H1 (cell line): ENCODE data around the gene RBM4. TPM values are rescaled to one million over a fixed set of nuclear protein-coding genes. Genes with fewer than 3 reads are reported as not detected.

Experiments used
- HDAC2 ChIP-seq, 2 experiments: fragments of 300-600 bp in 1 of 2; sonication (generic) in 1 of 2; IDR thresholded peaks; 2 replicates each; pipeline ENCODE4 v1.6.1; 2011 to 2012; ENCODE audit warnings: low read depth in 2 of 2, low read length in 2 of 2, mild to moderate bottlenecking in 2 of 2, moderate library complexity in 2 of 2, borderline replicate concordance in 1 of 2, inconsistent platforms in 1 of 2
- RNF2 ChIP-seq: fragments of 200-900, 300-1000 bp; sonication (generic); IDR thresholded peaks from 2 replicates; pipeline ENCODE4 v1.7.1; 2016; ENCODE audit warnings: borderline replicate concordance, low read depth, mild to moderate bottlenecking, antibody characterized with exemption, low read length; ENCODE audit not compliant: poor library complexity, severe bottlenecking; ENCODE audit errors: missing control alignments
- TBP ChIP-seq: IDR thresholded peaks from 2 replicates; pipeline ENCODE4 v1.6.1; 2011; ENCODE audit warnings: low read depth, low read length, improper control_type of control experiment
- polyA plus RNA-seq, 7 experiments: library from polyadenylated mRNA; depleted of rRNA in 3 of 7; stranded (reverse) in 5 of 7; unstranded in 2 of 7; fragments of >200 nt in 5 of 7; fragments of 200-250 nt in 2 of 7; gene quantifications; 1 replicate in 5 of 7; 2 replicates in 1 of 7; 4 replicates in 1 of 7; pipeline versions ENCODE4 v1.2.1 to v1.2.3, GENCODE V29; 2011 to 2013; ENCODE audit warnings: missing spikeins in 2 of 7, mixed read lengths in 2 of 7
- total RNA-seq: library from RNA; stranded (reverse); fragmentation: NEBNext Ultra II Directional; extraction: Animal tissue kit (Norgen Biotek cat#: 25700); gene quantifications from 2 replicates; pipeline ENCODE4 v1.2.1, GENCODE V29; 2021

The RBM4 gene
- total and polyA plus RNA-seq, 2 of the 8 experiments (the other 6 are each of a cell fraction or from before 2014, with no cell fraction given) = 192 to 330 TPM

DNA sequence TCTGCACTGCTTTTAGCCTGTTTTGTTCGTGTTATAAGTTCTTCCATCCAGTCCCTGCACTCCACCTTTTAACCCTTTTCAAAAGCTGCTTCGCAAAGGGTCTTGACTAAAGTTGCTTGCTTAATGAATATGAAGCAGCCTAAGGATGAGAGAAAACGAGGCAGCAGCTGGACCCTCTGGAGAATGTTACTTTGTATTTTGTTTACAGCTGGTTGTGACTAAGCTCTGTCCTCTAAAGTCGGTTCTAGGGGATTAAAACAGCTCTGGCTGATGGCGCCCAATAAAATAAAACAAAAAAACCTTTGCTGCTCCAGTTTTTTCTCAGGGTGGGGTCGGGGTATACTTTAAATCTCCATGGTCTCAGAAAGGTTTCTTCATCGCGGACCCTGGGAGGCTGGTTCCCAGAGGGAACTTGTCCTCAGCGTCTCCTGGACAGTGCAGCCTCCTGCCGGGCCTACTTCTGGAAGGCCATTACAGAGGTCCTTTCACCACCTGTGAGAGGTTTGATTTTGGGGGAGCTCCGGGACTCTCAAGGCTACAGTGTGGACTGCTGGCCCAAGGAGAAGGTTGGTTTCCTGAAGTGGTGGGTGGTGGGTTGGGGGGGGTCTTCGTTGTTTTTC is 836 bp upstream of the RBM4 start (continued):
- TF ChIP-seq HDAC2 (IDR thresholded peaks at IDR 0.05; ENCODE audit: borderline replicate concordance in 1 of 2, low read depth in 2 of 2, low read length in 2 of 2) = no peak
- no peak for TF ChIP-seq RNF2
- TF ChIP-seq TBP = no peak
